Measurements from ENCODE around the gene TMCO4.

DNA sequence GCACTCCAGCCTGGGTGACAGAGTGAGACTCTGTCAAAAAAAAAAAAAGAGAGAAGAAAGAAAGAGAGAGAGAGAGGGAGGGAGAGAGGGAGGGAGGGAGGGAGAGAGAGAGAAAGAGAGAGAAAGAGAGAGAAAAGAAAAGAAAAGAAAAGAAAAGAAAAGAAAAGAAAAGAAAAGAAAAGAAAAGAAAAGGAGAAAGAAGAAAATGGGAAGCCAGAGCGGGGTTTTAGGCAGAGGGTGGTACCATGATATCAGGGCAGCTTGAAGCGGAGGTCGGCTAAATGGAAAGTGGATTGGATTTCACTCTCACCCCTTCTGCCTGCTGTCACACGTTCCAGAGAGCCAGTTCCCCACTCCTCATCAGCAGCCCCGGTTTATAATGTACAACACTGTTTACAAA, 1.9 kb downstream of the TMCO4 start:
- TF ChIP-seq, protein P1, sequence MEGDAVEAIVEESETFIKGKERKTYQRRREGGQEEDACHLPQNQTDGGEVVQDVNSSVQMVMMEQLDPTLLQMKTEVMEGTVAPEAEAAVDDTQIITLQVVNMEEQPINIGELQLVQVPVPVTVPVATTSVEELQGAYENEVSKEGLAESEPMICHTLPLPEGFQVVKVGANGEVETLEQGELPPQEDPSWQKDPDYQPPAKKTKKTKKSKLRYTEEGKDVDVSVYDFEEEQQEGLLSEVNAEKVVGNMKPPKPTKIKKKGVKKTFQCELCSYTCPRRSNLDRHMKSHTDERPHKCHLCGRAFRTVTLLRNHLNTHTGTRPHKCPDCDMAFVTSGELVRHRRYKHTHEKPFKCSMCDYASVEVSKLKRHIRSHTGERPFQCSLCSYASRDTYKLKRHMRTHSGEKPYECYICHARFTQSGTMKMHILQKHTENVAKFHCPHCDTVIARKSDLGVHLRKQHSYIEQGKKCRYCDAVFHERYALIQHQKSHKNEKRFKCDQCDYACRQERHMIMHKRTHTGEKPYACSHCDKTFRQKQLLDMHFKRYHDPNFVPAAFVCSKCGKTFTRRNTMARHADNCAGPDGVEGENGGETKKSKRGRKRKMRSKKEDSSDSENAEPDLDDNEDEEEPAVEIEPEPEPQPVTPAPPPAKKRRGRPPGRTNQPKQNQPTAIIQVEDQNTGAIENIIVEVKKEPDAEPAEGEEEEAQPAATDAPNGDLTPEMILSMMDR (IDR thresholded peaks at IDR 0.05; ENCODE audit: low read depth, low read length): no peak
- no peak for TF ChIP-seq EZH2phosphoT487 (IDR thresholded peaks at IDR 0.05; ENCODE audit: low read depth)
